ENCODE measurements around the gene SYCE3. TPM values are rescaled to one million over a fixed set of nuclear protein-coding genes. Genes with fewer than 3 reads are reported as not detected.
A peak's percentile ranks its signal among the peaks of the same experiment; 100 is the strongest.

The SYCE3 gene
- total and polyA plus RNA-seq, 2 donors (not counting 3 experiments of a cell fraction or from before 2014, with no cell fraction given), result not detected

GRCh38 chr22:50502628-50503474, 59.9 kb downstream of the SYCE3 start:
- Histone ChIP-seq H3K4me2 (ENCODE audit: insufficient read depth, low read length) (no peak overlapping the region), H2AFZ (ENCODE audit: low read depth, low read length) (no peak overlapping the region), H3K9me1 (replicated peaks; ENCODE audit: control insufficient read depth, extremely low read depth, insufficient read depth, low read length) (no peaks in the 10 kb centered on the region), H3K4me3 (replicated peaks in 1 of 3; ENCODE audit: insufficient read depth in 1 of 3, low read depth in 1 of 3, low read length in 3 of 3) (no peak overlapping the region), H3K9ac (replicated peaks; ENCODE audit: extremely low read depth, insufficient read depth, low read length) (no peak overlapping the region), H3K27ac (ENCODE audit: insufficient read depth, low read depth, low read length) (no peak overlapping the region), H3K27me3 (ENCODE audit: control insufficient read depth in 2 of 2, insufficient read depth in 2 of 2, low read length in 2 of 2) (no peaks in the 10 kb centered on the region), H3K4me1 (ENCODE audit: control insufficient read depth, extremely low read depth, insufficient read depth, low read length) (peaks cover 6% of the 10 kb centered on the region), H3K36me3 (ENCODE audit: control insufficient read depth in 2 of 2, extremely low read depth in 1 of 2, insufficient read depth in 2 of 2, low read length in 2 of 2) (peaks cover 6 to 22% of the 10 kb centered on the region in 2 experiments), H3K79me2 (ENCODE audit: control insufficient read depth, insufficient read depth, low read length) (peaks cover 14% of the 10 kb centered on the region), H3K9me3 (replicated peaks; ENCODE audit: control insufficient read depth, insufficient read depth, low read length) (no peaks in the 10 kb centered on the region), H4K20me1 (replicated peaks; ENCODE audit: control insufficient read depth, extremely low read depth, insufficient read depth, low read length) (no peaks in the 10 kb centered on the region)
- TF ChIP-seq FOS (IDR thresholded peaks at IDR 0.05; ENCODE audit: borderline replicate concordance, insufficient read depth, low read length) (no peak), POLR2AphosphoS5 (IDR thresholded peaks at IDR 0.05; ENCODE audit: insufficient read depth, low read depth, low read length) (no peak), EZH2 (IDR thresholded peaks at IDR 0.05; ENCODE audit: borderline replicate concordance, low read depth, low read length, severe bottlenecking) (no peak), GATA2 (IDR thresholded peaks at IDR 0.05; ENCODE audit: insufficient read depth, insufficient read length, low read depth, low read length) (no peak), MYC (IDR thresholded peaks at IDR 0.05; ENCODE audit: low read depth, low read length) (no peak), CTCF (IDR thresholded peaks at IDR 0.05; ENCODE audit: extremely low read depth in 1 of 2, insufficient read depth in 1 of 2, low read depth in 1 of 2, low read length in 2 of 2) (no peak), POLR2A (IDR thresholded peaks at IDR 0.05; ENCODE audit: low read depth, low read length) (no peak), MAX (IDR thresholded peaks at IDR 0.05; ENCODE audit: insufficient read depth, insufficient read length) (no peak), JUN (IDR thresholded peaks at IDR 0.05; ENCODE audit: borderline replicate concordance, insufficient read depth, insufficient read length, low read depth) (no peak)
- FAIRE-seq (no peak), DNase-seq (ENCODE audit: low read depth, low spot score) (no peak)
- TSS peak; percentile 21 for BruUV-seq (replicated peaks)
- CTCF ChIA-PET, result interaction anchor here (0.8 to 1.0 kb wide), 2 partner anchors 22 to 23 kb away, joined by 3 read pairs; partner anchors contain the start of gene SCO2
- intact Hi-C loops (cut with micrococcal nuclease), result no loop called here
- POLR2A ChIA-PET, result no interaction called here
- dilution Hi-C loops (cut with MboI; ENCODE audit: extremely low pct_ligation_motif_present, low sequenced_read_pairs), result no loop called here
